GM21825 (cell line): ENCODE measurements around the gene TTPAL.

Source experiments
- ATAC-seq: cut with Tn5 transposase; IDR thresholded peaks from one replicate; pipeline ENCODE4 v1.9.1; 2021; ENCODE audit warnings: mild to moderate bottlenecking, moderate library complexity; ENCODE audit not compliant: unreplicated experiment

TTPAL gene, protein sequence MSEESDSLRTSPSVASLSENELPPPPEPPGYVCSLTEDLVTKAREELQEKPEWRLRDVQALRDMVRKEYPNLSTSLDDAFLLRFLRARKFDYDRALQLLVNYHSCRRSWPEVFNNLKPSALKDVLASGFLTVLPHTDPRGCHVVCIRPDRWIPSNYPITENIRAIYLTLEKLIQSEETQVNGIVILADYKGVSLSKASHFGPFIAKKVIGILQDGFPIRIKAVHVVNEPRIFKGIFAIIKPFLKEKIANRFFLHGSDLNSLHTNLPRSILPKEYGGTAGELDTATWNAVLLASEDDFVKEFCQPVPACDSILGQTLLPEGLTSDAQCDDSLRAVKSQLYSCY

DNA sequence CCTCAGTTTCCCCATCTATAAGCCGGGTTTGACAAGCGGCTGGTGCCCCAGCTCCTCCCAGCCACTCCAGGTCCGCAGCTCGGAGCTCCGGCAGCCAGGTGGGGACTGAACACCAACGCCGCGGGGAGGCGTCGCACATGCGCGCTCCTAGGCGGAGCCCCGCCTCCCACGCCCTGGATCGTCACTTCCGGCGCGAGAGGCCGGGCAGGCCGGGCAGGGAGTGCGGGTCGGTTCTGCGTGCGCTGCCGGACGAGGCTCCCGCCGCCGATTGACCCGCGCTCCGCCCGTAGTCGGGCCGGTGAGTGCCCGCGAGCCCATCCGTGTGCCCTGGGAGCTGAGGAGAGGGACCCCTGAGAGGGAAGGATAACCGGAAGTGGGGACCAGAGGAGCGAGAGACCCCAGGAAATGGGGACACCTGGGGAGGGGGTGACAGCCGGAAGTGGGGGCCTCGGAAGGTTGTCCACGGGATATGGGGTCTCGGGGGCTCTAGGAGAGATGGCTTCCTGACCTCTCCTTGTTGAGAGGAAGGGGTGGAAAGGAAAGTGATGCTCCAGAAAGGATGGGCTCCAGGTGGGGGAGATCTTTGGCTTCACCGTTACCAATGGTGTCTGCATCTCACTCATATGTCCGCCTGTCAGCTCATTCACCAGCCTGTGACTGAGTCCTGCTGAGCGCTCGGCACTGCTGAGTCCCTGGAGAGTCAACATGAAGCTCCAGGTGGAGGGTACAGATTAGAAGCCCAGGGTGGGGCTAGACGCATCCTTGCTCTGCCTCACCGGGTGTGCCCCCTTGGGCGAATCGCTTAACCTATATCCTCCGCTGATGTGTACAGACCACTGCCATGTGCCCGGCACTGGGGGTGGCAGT, at the start of gene TTPAL:
Gene TTPAL, plus strand, starts transcription at position 181 of the 867 bp plus-strand sequence. CDS start 4,126 bp downstream, outside the sequence.
- ATAC-seq: peak; percentile 85

DNA sequence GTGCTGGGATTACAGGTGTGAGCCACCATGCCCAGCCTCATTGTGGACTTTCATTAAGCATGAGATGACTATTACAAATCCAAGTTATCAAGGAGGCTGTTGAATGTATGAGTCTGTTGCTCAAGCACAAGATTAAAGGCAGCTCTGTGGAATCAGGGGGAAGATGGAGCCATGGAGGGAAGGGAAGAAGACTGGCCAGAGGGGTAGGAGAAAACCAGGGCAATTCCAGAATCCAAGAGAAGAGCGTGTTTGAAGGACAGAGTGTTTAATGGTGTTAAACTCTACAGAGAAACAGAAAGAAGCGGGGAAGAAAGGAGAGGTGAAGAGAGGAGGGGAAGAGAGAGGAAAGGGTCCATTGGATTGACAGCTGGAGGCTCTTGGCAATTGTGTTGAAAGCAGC, 49.8 kb upstream of the TTPAL start:
- ATAC-seq: no peak

DNA sequence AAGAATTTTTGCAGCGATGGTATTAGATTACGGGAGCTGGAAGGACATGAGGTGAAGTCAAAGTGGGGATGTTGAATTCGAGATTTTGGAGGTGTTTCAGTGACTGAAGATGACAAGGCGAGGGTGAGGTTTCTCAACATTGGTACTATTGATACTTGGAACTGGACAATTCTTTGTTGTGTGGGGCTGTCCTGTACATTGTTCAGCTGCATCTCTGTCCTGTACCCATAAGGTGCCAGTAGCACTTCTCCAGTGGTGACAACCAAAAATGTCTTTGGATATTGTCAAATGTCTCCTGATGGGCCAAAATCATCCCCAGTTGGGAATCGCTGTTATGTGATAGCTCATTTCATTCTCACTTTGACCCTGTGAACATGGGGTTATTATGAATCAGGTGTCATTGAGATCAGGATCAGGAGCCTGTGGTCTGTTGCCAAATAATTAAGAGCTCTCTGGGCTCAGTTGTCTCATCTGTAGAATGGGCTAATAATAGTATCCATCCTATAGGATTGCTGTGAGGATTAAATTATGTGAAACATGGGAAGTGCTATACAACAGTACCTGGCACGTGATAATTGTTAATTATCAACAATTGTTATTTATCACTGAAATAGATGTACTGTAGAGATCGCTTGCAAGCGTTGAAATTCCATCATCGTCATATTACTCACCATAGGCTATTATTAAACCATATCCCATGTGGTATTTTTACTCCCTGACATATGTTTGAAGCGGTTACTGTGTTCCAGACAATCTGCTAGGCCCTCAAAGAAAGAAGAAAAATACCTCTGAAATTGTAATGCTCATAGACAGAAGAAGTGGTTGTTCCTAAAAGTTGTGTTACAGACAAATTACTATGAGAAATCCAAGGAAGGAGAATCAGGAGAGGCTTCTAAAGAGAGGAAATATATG, 48.5 kb upstream of the TTPAL start:
- no peak for ATAC-seq

DNA sequence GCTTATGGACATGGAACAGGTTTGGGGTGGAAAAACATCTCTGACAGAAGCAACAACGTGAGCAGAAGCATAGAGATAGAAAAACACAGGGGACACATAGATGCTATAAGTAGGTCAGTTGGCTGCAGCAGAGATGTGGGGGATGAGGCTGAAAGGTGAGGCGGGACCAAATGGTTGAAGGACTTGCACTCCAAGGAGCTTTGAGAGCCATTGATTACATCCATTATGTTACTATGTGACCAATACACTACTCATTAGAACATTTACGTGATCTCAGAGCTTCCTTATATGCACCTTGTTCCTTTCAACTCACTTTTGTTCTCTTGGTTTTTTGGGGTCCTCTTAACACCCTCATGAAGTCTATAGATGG, 47.9 kb upstream of the TTPAL start:
- ATAC-seq: no peak

DNA sequence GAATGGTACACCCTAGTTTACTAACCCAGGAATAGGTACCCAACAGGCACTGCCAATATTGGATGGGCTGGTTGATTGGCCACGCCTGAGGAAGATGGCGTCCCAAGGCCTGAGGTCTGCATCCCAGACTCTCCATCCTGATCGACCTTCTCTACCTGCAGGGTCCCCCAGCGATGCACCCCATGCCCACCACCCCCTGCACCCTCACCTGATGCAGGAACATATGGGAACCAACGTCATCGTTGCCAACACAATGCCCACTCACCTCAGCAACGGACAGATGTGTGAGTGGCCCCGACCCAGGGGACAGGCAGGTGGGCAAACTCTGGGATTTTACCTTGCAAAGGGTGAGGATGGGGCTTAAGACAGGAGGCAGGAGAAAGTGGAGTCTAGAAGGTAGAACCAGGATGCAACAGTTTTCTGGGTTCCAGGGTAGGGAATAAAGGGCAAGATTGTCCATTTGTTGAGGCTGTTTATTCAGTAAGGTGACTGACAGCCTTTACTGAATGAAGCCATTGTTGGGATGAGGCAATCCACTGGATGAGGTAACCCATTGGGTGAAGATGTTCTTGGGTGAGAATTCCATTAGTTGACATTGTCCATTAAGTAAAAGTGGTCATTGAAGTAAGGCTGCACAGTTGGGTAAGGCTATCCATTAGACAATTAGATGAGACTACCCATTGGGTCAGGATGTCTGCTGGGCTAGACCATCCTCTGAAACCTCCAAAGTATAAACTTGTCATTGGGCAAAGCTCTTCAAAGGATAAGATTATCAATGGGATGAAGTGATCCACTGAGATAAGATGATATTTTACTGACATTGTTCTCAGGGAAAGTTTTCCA, 47.3 kb upstream of the TTPAL start:
- no peak for ATAC-seq

DNA sequence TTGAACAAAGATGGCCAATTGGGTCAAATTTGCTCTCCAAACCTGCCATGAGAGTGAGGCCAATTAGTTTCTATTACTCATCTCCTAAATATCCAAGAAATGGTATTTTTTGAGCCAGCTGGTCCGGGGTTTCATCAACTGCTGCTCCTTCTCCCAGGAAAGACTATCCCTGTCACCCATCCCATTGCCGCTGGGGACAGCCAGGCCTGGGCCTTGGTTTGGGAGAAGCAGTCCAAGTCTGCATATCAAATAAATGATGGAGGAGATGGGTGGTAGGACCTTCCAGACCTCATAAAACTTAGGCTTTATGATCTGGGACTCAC, 46.7 kb upstream of the TTPAL start:
- no peak for ATAC-seq

DNA sequence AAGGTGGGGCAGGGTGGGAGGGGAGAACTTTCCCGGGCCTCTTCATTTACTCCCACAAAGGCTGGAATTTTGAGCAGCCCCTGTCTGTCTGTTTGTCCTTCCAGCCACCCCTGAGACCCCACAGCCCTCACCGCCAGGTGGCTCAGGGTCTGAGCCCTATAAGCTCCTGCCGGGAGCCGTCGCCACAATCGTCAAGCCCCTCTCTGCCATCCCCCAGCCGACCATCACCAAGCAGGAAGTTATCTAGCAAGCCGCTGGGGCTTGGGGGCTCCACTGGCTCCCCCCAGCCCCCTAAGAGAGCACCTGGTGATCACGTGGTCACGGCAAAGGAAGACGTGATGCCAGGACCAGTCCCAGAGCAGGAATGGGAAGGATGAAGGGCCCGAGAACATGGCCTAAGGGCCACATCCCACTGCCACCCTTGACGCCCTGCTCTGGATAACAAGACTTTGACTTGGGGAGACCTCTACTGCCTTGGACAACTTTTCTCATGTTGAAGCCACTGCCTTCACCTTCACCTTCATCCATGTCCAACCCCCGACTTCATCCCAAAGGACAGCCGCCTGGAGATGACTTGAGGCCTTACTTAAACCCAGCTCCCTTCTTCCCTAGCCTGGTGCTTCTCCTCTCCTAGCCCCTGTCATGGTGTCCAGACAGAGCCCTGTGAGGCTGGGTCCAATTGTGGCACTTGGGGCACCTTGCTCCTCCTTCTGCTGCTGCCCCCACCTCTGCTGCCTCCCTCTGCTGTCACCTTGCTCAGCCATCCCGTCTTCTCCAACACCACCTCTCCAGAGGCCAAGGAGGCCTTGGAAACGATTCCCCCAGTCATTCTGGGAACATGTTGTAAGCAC, 46.0 kb upstream of the TTPAL start:
- no peak for ATAC-seq

DNA sequence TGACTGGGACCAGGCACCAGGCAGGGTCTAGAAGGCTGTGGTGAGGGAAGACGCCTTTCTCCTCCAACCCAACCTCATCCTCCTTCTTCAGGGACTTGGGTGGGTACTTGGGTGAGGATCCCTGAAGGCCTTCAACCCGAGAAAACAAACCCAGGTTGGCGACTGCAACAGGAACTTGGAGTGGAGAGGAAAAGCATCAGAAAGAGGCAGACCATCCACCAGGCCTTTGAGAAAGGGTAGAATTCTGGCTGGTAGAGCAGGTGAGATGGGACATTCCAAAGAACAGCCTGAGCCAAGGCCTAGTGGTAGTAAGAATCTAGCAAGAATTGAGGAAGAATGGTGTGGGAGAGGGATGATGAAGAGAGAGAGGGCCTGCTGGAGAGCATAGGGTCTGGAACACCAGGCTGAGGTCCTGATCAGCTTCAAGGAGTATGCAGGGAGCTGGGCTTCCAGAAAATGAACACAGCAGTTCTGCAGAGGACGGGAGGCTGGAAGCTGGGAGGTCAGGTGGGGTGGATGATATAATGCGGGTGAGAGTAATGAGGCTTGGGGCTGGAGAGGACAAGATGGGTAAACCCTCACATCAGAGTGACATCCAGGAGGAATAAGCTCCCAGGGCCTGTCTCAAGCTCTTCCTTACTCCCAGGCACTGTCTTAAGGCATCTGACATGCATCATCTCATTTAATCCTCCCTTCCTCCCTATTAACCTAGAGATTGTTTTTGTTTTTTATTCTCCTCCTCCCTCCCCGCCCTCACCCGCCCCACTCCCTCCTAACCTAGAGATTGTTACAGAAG, 45.2 kb upstream of the TTPAL start:
- no peak for ATAC-seq

DNA sequence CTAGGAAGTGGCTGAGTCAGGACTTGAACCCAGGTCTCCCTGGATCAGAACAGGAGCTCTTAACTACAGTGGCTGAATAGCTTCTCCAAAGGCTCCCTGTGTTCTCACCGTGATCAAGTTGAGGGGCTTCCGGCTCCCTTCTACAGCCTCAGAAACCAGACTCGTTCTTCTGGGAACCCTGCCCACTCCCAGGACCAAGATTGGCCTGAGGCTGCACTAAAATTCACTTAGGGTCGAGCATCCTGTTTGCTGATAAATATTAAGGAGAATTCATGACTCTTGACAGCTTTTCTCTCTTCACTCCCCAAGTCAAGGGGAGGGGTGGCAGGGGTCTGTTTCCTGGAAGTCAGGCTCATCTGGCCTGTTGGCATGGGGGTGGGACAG, 44.6 kb upstream of the TTPAL start:
- no peak for ATAC-seq

DNA sequence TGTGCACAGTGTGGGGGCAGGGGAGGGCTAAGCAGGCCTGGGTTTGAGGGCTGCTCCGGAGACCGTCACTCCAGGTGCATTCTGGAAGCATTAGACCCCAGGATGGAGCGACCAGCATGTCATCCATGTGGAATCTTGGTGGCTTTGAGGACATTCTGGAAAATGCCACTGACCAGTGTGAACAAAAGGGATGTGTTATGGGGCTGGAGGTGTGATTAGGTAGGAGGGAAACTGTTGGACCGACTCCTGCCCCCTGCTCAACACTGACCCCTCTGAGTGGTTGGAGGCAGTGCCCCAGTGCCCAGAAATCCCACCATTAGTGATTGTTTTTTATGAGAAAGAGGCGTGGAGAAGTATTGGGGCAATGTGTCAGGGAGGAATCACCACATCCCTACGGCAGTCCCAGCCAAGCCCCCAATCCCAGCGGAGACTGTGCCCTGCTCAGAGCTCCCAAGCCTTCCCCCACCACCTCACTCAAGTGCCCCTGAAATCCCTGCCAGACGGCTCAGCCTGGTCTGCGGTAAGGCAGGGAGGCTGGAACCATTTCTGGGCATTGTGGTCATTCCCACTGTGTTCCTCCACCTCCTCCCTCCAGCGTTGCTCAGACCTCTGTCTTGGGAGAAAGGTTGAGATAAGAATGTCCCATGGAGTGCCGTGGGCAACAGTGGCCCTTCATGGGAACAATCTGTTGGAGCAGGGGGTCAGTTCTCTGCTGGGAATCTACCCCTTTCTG, 44.0 kb upstream of the TTPAL start:
- no peak for ATAC-seq

DNA sequence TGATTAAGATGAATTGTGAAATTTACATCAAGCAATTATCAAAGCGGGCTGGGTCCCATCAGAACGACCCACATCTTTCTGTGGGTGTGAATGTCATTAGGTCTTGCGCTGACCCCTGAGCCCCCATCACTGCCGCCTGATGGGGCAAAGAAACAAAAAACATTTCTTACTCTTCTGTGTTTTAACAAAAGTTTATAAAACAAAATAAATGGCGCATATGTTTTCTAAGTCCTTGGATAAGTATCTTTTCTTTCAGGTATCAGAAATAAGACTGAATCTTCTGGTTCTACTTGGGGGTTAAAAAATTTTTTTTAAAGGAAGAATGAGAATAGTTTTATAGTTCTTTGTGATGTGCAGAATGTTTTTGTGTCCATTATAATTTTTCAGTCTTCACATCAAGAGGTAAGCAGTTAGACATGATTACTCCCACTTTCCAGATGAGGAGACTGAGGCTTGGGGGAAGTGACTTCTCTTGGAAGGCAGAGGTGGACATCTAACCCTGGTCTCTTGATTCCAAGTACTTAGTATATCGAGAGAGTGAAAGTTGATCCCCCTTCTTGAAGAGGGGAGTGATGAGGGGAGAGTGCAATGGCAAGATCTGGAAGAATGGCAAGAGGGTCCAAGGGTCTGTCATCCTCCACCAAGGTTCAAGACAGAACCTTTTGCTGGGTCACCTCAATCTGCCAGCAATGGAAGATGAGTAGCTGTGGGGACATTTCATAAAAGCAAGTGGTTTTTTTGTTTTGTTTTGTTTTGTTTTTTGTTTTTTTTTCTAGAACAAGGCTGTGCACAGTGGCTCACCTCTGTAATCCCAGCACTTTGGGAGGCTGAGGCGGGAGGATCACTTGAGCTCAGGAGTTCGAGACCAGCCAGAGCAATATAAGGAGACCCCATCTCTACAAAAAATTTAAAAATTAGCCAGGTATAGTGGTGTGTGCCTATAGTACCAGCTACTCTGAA, 42.8 kb upstream of the TTPAL start:
- no peak for ATAC-seq

DNA sequence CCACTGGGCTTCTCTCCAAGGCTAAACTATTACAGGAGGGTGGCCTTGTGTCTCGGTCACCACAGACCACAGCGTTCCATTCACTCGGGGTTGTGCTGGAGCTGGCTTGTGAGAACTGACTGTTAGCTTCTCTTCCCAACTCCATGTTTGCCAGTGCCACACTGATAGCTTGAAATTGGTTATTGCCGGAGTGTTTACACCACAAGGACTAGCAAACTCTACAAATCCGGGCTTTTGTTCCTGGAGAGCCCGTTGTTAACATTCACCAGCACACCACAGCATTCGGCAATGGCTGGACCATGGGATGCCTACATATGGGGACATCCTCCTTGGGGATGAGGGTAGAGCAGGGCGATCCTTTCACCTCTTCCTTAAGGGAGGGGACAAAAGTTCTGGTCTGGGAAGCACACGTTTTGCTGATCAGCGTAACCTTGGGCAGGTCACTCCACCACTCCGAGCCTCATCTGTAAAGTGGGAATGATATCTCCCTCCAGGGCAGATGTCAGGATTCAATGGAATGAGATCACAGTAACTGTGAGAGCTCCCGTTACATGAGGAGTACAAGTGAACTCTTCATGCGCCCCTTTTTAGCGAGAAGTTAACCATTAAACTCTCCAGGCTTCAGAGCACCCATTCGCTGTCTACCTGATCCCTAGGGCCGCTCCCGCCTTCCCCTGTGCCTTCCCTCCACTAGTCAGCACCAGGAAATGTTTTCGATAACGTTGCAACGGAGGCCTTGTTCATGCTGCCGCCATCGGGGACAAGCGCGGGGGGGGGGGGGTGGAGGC, 41.7 kb upstream of the TTPAL start:
- ATAC-seq: no peak

DNA sequence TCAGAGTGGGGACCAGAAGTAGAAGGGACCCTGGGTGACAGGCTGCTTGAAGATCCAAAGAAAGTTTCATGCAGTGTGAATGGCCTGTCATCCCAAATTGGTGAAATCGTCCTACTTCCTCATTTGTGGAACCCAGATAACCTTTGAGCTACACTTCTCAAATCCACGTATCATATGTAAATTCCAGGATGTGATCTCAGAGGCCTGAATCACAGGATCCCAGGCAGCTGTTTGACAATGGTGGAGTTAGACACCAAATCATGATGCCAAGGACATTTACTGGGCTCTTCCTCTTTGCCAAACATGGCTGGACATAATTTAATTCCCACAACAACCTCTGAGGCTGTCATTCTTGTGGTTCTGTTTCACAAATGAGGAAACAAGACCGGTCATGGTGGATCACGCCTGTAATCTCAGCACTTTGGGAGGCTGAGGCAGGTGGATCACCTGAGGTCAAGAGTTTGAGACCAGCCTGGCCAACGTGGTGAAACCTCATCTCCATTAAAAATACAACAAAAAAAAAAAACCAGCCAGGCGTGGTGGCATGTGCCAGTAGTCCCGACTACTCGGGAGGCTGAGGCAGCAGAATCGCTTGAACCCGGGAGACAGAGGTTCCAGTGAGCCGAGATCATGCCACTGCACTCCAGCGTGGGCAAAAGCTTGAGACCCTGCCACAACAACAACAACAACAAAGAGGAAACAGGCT, 39.9 kb upstream of the TTPAL start:
- ATAC-seq: no peak

DNA sequence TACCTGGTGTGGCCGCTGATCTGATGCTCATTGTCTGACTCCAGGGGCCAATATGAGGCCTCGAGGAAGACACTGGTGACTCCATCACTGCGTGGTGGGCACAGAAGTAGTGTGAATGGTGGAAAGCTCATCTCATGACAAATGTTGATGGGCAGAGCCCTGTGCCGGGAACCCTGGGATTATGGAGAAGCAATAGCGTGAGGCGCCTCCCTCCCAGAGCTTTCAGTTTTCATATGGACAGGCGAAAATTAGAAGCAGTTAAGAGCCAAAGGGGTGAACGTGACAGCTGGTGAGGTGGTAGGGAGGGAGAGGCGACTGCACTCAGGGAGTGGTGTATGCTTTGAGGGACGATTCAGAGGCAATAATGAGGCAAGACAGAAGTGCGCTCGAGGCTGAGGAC, 39.3 kb upstream of the TTPAL start:
- ATAC-seq: no peak

DNA sequence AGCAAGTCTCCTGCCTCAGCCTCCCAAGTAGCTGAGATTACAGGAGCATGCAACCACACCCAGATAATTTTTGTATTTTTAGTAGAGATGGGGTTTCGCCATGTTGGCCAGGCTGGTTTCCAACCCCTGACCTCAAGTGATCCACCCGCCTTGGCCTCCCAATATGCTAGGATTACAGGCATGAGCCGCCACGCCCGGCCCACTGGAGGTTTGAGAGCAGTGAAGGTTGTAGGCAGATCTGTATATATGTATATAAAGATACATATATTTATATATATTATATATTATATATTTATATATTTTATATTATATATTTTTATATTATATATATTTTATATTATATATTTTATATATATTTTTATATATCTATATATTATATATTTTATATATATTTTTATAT, 38.2 kb upstream of the TTPAL start:
- no peak for ATAC-seq

DNA sequence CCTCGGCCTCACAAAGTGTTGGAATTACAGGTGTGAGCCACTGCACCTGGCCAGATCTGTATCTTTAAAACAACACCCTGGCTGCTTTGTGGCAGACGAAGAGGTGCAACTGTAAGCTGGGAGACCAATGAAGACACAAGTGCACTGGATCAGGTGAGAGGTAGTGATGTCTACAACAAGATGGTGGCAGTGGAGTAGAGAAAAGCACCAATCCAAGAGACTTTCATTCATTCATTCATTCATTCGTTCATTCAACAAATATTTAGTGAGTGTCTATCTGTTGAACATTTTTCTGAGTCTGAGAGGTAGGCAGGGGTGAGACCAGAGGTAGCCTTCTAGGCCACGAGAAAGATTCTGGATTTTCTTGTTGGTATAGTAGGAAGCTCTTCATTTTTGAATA, 36.9 kb upstream of the TTPAL start:
- no peak for ATAC-seq
